Glomerular visceral epithelial cell (primary cell): ENCODE data around the gene GREM1.

Experiments used
- DNase-seq: peaks from one replicate; pipeline ENCODE4 v3.0.0-alpha.2; 2016; ENCODE audit errors: extremely low spot score

The GREM1 gene

GRCh38 chr15:32730677-32731654, 13.2 kb downstream of the GREM1 start:
- DNase-seq: peak; percentile 89

- DNase-seq: no peak
These were observed 14.9 kb downstream of the GREM1 start for GRCh38 chr15:32732574-32733157.

DNA sequence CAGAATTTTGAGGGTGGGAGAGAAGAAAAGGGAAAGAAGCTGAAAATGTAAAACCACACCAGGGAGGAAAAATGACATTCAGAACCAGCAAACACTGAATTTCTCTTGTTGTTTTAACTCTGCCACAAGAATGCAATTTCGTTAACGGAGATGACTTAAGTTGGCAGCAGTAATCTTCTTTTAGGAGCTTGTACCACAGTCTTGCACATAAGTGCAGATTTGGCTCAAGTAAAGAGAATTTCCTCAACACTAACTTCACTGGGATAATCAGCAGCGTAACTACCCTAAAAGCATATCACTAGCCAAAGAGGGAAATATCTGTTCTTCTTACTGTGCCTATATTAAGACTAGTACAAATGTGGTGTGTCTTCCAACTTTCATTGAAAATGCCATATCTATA, 15.5 kb downstream of the GREM1 start:
- DNase-seq: no peak

- no peak for DNase-seq
These were observed 18.3 kb downstream of the GREM1 start for GRCh38 chr15:32735989-32736700.

GRCh38 chr15:32736701-32737061, 18.9 kb downstream of the GREM1 start:
- no peak for DNase-seq

DNA sequence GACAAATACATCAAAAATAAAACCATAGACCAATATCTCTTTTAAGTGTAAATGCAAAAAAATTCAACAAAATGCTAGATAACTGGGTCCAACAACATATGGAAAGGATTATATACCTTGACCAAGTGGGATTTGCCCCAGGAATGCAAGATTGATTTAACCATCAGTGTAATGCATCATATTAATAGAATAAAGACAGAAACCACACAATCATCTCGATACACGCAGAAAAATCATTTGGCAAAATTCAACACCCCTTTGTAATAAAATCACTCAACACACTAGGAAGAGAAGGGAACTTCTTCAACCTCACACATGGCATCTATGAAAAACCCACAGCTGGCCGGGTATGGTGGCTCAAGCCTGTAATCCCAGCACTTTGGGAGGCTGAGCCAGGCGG, 19.5 kb downstream of the GREM1 start:
- no peak for DNase-seq

GRCh38 chr15:32738666-32739065, 20.9 kb downstream of the GREM1 start:
- no peak for DNase-seq

GRCh38 chr15:32739522-32740063, 21.8 kb downstream of the GREM1 start:
- no peak for DNase-seq

DNA sequence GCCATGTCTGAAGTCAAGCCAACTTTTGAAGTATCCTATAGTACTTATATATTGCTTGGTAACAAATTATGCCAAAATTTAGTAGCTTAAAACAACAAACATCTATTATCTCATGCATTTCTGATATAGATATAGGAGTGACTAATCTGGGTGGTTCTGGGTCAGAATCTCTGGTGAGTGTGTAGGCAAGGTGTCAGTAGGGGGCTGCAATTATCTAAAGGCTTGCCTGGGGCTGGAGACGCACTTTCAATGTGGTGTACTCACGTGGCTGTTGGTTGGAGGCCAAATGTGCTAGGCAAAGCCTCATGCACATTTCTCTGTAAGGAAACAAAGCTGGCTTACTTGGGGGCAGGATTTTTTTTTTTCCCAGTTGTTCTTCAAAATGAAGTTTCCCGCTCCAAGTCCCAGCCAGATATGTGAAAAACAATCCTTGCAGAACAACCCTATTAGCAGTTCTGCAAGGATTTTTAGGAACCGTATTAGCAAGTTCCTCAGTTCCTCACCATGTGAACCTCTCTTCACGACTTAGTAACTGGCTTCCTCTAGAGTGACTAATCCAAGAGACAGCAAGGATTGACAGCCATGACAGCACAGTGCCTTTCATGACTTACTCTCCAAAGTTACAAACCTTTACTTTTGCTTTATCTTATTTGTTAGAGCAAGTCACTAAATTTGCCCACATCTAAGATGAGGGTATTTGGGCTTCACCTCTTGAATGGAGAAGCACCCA, 25.8 kb downstream of the GREM1 start:
- DNase-seq: no peak

- no peak for DNase-seq
These were observed 28.5 kb downstream of the GREM1 start for GRCh38 chr15:32746116-32746857.

DNA sequence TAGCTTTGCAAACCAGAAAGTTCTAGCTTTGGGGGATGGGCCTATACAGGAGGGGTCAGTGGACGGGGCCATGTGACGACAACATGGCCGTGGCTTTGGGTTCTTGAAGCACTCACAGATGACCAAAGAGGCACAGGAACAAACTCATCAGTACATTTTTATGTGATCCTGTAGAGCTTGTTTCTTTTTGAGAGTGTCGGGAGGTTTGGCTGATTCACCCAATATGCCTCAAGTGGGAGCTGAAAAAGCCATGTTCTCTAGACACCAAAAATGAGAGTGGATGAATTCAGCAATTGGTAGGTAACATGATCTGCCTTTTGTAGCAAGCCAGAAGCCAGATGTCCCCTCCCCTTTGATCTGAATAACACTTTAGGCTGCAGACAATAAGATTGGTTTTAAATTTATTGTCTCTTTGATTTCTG, 30.1 kb downstream of the GREM1 start:
- no peak for DNase-seq

DNA sequence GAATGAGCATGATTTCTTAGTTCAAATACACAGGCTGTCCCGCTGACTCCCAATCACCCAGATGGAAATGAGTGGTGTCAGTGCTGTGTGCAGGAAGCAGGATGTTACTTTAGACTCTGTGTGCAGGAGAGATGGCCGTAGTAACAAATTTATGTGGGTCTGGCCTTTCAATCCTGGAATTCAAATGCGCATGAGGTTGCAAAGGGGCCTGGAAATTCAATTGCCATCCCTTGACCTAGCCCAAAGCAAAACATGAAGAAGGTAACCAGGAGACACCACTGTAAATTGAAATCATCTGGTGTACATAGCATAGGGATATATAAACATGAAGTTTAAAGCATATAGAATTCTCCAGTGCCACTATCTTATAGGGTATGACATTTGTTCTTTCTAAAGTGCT, 33.2 kb downstream of the GREM1 start:
- no peak for DNase-seq

DNA sequence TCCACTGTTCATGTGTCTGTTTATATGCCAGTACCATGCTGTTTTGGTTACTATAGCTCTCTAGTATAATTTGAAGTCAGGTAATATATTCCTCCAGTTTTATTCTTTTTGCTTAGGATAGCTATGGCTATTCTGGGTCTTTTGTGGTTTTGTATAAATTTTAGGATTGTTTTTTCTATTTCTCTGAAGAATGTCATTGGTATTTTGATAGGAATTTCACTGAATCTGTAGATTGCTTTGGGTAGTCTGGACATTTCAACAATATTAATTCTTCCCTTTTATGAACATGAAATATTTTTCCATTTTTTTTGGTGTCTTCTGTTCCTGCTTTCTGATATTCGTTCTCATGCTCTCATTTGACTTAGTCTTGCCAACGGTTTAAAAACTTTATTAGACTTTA, 39.6 kb downstream of the GREM1 start:
- no peak for DNase-seq

- no peak for DNase-seq
These were observed 45.5 kb downstream of the GREM1 start for GRCh38 chr15:32763295-32763694.

GRCh38 chr15:32765236-32765635, 47.4 kb downstream of the GREM1 start:
- DNase-seq: no peak

- DNase-seq: no peak
These were observed 48.3 kb downstream of the GREM1 start for GRCh38 chr15:32766101-32766500.

GRCh38 chr15:32767236-32767635, 49.4 kb downstream of the GREM1 start:
- no peak for DNase-seq

DNA sequence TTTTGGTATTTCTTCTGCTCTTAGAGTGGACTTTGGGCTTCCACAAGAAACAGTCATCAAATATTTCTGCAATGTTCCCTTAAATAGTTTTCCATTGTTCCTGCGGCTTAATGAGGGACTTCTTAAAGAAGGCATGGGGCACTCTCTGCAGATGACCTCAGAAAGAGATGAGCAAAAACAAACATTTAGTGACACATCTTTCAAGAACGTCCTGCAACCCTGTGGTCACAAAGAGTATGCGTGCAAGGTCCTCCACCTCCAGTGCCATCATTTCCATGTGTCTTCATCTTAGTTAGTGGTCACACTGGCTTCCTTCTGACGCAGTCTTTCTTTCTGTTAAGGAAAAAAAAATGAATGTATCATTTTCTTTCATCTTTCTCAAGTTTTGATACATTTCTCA, 56.2 kb downstream of the GREM1 start:
- DNase-seq: peak; percentile 93

- no peak for DNase-seq
These were observed 57.3 kb downstream of the GREM1 start for GRCh38 chr15:32775103-32775502.

DNA sequence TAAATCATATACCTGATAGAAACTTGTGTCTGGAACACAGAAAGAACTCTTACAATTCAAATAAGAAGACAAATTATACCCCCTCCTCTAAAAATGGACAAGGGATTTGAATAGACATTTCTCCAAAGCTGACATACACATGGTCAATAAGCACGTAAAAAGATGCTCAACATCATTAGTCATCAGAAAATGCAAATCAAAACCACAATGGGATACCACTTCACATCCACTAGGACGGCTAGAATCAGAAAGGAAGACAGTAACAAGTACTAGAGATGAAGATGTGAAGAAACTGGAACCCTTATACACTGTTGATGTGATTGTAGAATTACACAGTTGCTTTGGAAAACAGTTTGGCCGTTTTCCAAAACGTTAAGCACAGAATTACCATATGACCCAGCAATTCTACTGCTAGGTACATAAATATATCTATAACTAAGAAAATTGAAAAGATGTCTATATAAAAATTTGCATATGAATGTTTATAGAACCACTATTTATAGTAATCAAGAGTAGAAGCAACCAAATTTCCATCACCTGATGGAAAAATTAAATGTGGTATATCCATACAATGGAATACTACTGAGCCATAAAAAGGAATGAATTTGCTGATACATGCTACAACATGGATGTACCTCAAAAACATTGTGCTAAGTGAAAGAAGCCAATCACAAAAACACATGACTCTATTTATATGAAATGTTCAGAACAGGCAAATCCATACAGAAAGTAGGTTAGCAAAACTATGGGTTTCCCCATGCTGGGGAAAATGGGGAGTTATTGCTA, 60.8 kb downstream of the GREM1 start:
- peak; percentile 28 for DNase-seq
